Measurements from ENCODE around the gene PRADC1. TPM values are rescaled to one million over a fixed set of nuclear protein-coding genes. Genes with fewer than 3 reads are reported as not detected.

Gene PRADC1
- total RNA-seq, 1 donor from 2014 or later: 17.7 TPM

Other genes starting within 250 kb of the PRADC1 start
- 4.7 TPM for gene SFXN5, start 161.5 kb downstream of the PRADC1 start, total RNA-seq
- 12.0 TPM for gene RAB11FIP5, start 120.3 kb downstream of the PRADC1 start, total RNA-seq
- not detected for gene NOTO, start 30.7 kb downstream of the PRADC1 start, total RNA-seq
- gene SMYD5, start 19.0 kb downstream of the PRADC1 start, total RNA-seq: 18.8 TPM
- 205 TPM for gene CCT7, start 1.1 kb upstream of the PRADC1 start, total RNA-seq
- gene FBXO41, start 51.2 kb upstream of the PRADC1 start, total RNA-seq: under 0.01 TPM
- not detected for gene EGR4, start 60.3 kb upstream of the PRADC1 start, total RNA-seq
- gene ALMS1, start 152.6 kb upstream of the PRADC1 start, total RNA-seq: 17.7 TPM